ENCODE results near the gene ATP9B. TPM values are rescaled to one million over a fixed set of nuclear protein-coding genes. Genes with fewer than 3 reads are reported as not detected.
A peak's percentile ranks its signal among the peaks of the same experiment; 100 is the strongest.

ATP9B gene
- total and polyA plus RNA-seq, 10 donors = 7.5 to 58.4 (median 42.7) TPM

- Histone ChIP-seq H3K27me3 (replicated peaks in 1 of 7) (peaks cover 0 to 67% (median 18%) of the 10 kb centered on the region in 7 donors), H3K4me1 (peaks cover 3 to 29% (median 5%) of the 10 kb centered on the region in 6 donors), H3K36me3 (no peaks in the 10 kb centered on the region), H3K27ac (no peak overlapping the region), H3K4me3 (no peak overlapping the region), H3K9me3 (no peaks in the 10 kb centered on the region)
- WGBS, 5 donors = 57 to 82% (median 62%) methylated on average over 5 to 7 of the region's 7 CpGs
- TF ChIP-seq POLR2A (IDR thresholded peaks at IDR 0.05) (no peak), POLR2AphosphoS5 (IDR thresholded peaks at IDR 0.05) (peak in 2 of 3 donors; percentile 16 to 35)
- intact Hi-C loops (cut with DNase I; ENCODE audit: low total_unique reads) = no loop called here
- no peak for DNase-seq
Observed at GRCh38 chr18:79388043-79388442, 318.8 kb downstream of the ATP9B start.

GRCh38 chr18:79389689-79390088 is 320.5 kb downstream of the ATP9B start:
- intact Hi-C loops (cut with DNase I; ENCODE audit: low total_unique reads) = no loop called here
- TF ChIP-seq POLR2A (IDR thresholded peaks at IDR 0.05) = no peak
- TF ChIP-seq POLR2AphosphoS5 (IDR thresholded peaks at IDR 0.05) = no peak
- no peak for TF ChIP-seq CTCF (IDR thresholded peaks at IDR 0.05 in 8 of 11, conservative IDR thresholded peaks at IDR 0.05 in 3 of 11)
- WGBS, 5 donors = 21 to 41% (median 35%) methylated on average over 4 of the region's 4 CpGs
- Histone ChIP-seq H3K4me1 (peaks cover 10 to 44% (median 21%) of the 10 kb centered on the region in 6 donors), H3K27me3 (replicated peaks in 1 of 7) (peaks cover 0 to 83% (median 25%) of the 10 kb centered on the region in 7 donors), H3K4me3 (no peak overlapping the region), H3K9me3 (no peaks in the 10 kb centered on the region), H3K36me3 (no peaks in the 10 kb centered on the region), H3K27ac (no peak overlapping the region)
- no peak for DNase-seq

- no peak overlapping the region for H3K4me3 ChIP-seq
- no peaks in the 10 kb centered on the region for H3K36me3 ChIP-seq
- no peaks in the 10 kb centered on the region for H3K9me3 ChIP-seq
- peaks cover 0 to 90% (median 25%) of the 10 kb centered on the region in 7 donors for H3K27me3 ChIP-seq (replicated peaks in 1 of 7)
- 82 to 91% (median 88%) methylated on average over 8 of the region's 8 CpGs for WGBS, 5 donors
- peaks cover 14 to 51% (median 40%) of the 10 kb centered on the region in 6 donors for H3K4me1 ChIP-seq
- peak; percentile 42 for DNase-seq
- TF ChIP-seq CTCF (IDR thresholded peaks at IDR 0.05 in 8 of 11, conservative IDR thresholded peaks at IDR 0.05 in 3 of 11) = no peak
- no peak for TF ChIP-seq POLR2AphosphoS5 (IDR thresholded peaks at IDR 0.05)
- TF ChIP-seq POLR2A (IDR thresholded peaks at IDR 0.05) = no peak
- intact Hi-C loops (cut with DNase I; ENCODE audit: low total_unique reads) = no loop called here
- H3K27ac ChIP-seq = no peak overlapping the region
Observed at GRCh38 chr18:79392226-79392625, 323.0 kb downstream of the ATP9B start.

- peaks cover 15 to 61% (median 50%) of the 10 kb centered on the region in 6 donors for H3K4me1 ChIP-seq
- H3K27me3 ChIP-seq (replicated peaks in 1 of 7) = peaks cover 0 to 81% (median 25%) of the 10 kb centered on the region in 7 donors
- intact Hi-C loops (cut with DNase I; ENCODE audit: low total_unique reads) = no loop called here
- WGBS, 5 donors = 0 to 4% (median 1%) methylated on average over 18 to 30 of the region's 30 CpGs
- peak overlapping the region in 7 of 8 donors; percentile 51 to 74 (median 61) for H3K4me3 ChIP-seq
- TF ChIP-seq POLR2AphosphoS5 (IDR thresholded peaks at IDR 0.05) (peak in 2 of 3 donors; percentile 65 to 74), POLR2A (IDR thresholded peaks at IDR 0.05) (no peak), CTCF (IDR thresholded peaks at IDR 0.05 in 8 of 11, conservative IDR thresholded peaks at IDR 0.05 in 3 of 11) (no peak)
- no peaks in the 10 kb centered on the region for H3K36me3 ChIP-seq
- peak; percentile 84 for DNase-seq
- no peaks in the 10 kb centered on the region for H3K9me3 ChIP-seq
- peak overlapping the region in 7 of 8 donors; percentile 73 to 96 (median 80) for H3K27ac ChIP-seq
Observed at GRCh38 chr18:79393181-79393634, 324.0 kb downstream of the ATP9B start.

Measured in spleen (tissue), 11 donors.